ENCODE measurements around the gene AGMO.

GRCh38 chr7:15345216-15345615 lies 216.6 kb downstream of the AGMO start:
- TF ChIP-seq JUN (IDR thresholded peaks at IDR 0.05) (no peak), POLR2A (IDR thresholded peaks at IDR 0.05; ENCODE audit: low read length) (no peak), FOSL2 (IDR thresholded peaks at IDR 0.05) (no peak), FOSL2 (CRISPR knock-in tag; IDR thresholded peaks at IDR 0.05) (no peak), CTCF (IDR thresholded peaks at IDR 0.05) (no peak), RNF2 (IDR thresholded peaks at IDR 0.05; ENCODE audit: borderline replicate concordance, low read depth) (no peak), EP300 (IDR thresholded peaks at IDR 0.05) (no peak), RAD21 (conservative IDR thresholded peaks at IDR 0.05 in 1 of 2, IDR thresholded peaks at IDR 0.05 in 1 of 2) (no peak), MAX (IDR thresholded peaks at IDR 0.05) (no peak), USF2 (IDR thresholded peaks at IDR 0.05) (no peak), ELK1 (IDR thresholded peaks at IDR 0.05; ENCODE audit: low read depth, low read length) (no peak), REST (IDR thresholded peaks at IDR 0.05) (no peak), RFX5 (IDR thresholded peaks at IDR 0.05) (no peak), KDM1A (IDR thresholded peaks at IDR 0.05; ENCODE audit: low read depth) (no peak), CHD2 (IDR thresholded peaks at IDR 0.05; ENCODE audit: low read length, partially characterized antibody) (no peak)
